SK-N-MC (cell line): ENCODE results near the gene TIMM44.

Source experiments
- EZH2 ChIP-seq: fragments of 200-600 bp; sonication (generic); IDR thresholded peaks from one replicate; pipeline ENCODE4 v1.6.1; 2017; ENCODE audit warnings: antibody characterized with exemption
- POLR2AphosphoS5 ChIP-seq: IDR thresholded peaks from 2 replicates; pipeline ENCODE4 v1.6.1; 2012; ENCODE audit warnings: mild to moderate bottlenecking, low read depth, low read length, borderline replicate concordance

DNA sequence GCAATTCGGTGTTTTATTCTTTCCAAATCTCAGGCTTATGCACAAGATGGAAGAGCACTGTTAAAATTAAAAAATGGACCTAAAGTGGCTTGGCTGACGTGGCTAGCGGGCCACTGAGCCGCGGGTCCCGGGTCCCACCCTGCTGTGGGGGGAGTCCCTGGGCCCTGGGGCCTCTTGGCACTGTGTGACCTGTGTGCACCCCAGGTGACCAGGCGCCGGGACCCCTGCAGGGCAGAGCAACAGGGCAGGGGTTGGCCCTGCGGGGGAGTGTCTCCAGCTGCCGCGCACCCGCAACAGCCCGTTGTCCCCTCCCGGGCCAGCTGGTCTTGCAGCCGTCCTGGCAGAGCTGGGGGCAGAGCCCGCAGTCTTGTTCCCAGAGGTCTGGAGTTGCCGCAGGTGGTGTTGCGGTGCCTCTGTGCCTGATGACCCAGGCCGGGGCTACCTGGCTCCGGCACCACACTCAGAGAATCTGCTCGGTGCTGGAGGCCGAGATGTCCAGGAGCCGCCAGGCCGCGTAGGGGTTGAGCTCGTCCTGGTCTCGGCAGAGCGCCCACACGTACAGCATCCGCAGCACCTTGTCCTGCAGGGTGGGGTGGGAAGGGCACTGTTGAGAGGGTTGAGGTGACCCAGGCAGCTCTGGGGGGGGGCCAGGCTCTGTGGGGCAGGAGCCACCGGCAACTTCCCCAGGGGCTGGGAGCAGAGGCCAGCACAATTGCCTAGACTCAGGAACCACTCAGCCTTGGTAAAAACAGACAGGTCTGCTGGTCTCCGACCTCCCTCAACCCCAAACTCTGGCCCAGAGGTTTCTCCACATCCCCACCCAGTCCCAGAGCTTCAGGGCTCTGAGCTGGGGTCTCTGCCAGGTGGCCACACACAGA lies 16.5 kb downstream of the TIMM44 start:
- TF ChIP-seq POLR2AphosphoS5 (no peak), EZH2 (no peak)
